K562 (cell line): ENCODE measurements around the gene JUP. TPM values are rescaled to one million over a fixed set of nuclear protein-coding genes. Genes with fewer than 3 reads are reported as not detected.

ENCODE experiments used
- CBX2 ChIP-seq: fragments of 200-600 bp; sonication (generic); IDR thresholded peaks from one replicate; pipeline ENCODE4 v1.6.1; 2012; ENCODE audit warnings: mild to moderate bottlenecking, low read length, inconsistent platforms; ENCODE audit not compliant: insufficient read depth, poor library complexity, severe bottlenecking
- CREB5 ChIP-seq: fragments of 250-450 bp; sonication (Bioruptor Pico); IDR thresholded peaks from 2 replicates; pipeline ENCODE4 v1.5.0; 2020; ENCODE audit warnings: mild to moderate bottlenecking
- HBP1 ChIP-seq: fragments of 450-650 bp; formaldehyde crosslinking; IDR thresholded peaks from 2 replicates; pipeline ENCODE4 v1.4.0; 2022; ENCODE audit warnings: missing genetic modification characterization
- NR1H2 ChIP-seq: sonication (generic); formaldehyde crosslinking; IDR thresholded peaks from 2 replicates; pipeline ENCODE4 v1.4.0; 2020; ENCODE audit warnings: mild to moderate bottlenecking, missing genetic modification reagents
- SMAD3 ChIP-seq: fragments of 450-650 bp; formaldehyde crosslinking; conservative IDR thresholded peaks from 2 replicates; pipeline ENCODE4 v1.4.0; 2020; ENCODE audit warnings: mild to moderate bottlenecking
- STAT6 ChIP-seq: sonication (generic); formaldehyde crosslinking; IDR thresholded peaks from 2 replicates; pipeline ENCODE4 v1.8.1; 2023; ENCODE audit warnings: mild to moderate bottlenecking, missing genetic modification reagents
- TFE3 ChIP-seq: fragments of 450-650 bp; formaldehyde crosslinking; IDR thresholded peaks from 2 replicates; pipeline ENCODE4 v1.4.0; 2020; ENCODE audit warnings: mild to moderate bottlenecking, mixed read lengths
- ZNF232 ChIP-seq: sonication (generic); formaldehyde crosslinking; IDR thresholded peaks from 2 replicates; pipeline ENCODE4 v1.8.0; 2022; ENCODE audit warnings: mild to moderate bottlenecking, missing genetic modification reagents
- ZNF639 ChIP-seq, 2 experiments: fragments of 200-800 bp in 1 of 2; sonication (Bioruptor generic) in 1 of 2; sonication (generic) in 1 of 2; formaldehyde crosslinking in 1 of 2; IDR thresholded peaks in 1 of 2; conservative IDR thresholded peaks in 1 of 2; 2 replicates each; pipeline versions ENCODE4 v1.5.0 to v1.6.1; 2016 to 2020; ENCODE audit warnings: missing compliant biosample characterization in 1 of 2, missing genetic modification characterization in 1 of 2, missing genetic modification reagents in 1 of 2
- polyA plus RNA-seq, 8 experiments: library from polyadenylated mRNA; depleted of rRNA in 4 of 8; stranded (reverse) in 5 of 8; unstranded in 3 of 8; fragments of >200 nt; fragmentation: Nextera tagmentation in 2 of 8; fragmentation: Illumina TruSeq in 1 of 8; extraction: Ambion mirVana in 2 of 8; extraction: Trizol in 1 of 8; gene quantifications; 2 replicates each; pipeline versions ENCODE4 v1.2.1 to v1.2.3, GENCODE V29; 2011 to 2014; ENCODE audit warnings: inconsistent platforms in 1 of 8, missing spikeins in 1 of 8
- total RNA-seq, 7 experiments: library from RNA; depleted of rRNA in 6 of 7; stranded (reverse); fragments of >200 nt in 6 of 7; fragmentation: Illumina TruSeq in 2 of 7; extraction: Trizol in 2 of 7; gene quantifications; 2 replicates each; pipeline versions ENCODE4 v1.2.1 to v1.2.3, GENCODE V29; 2011 to 2021; ENCODE audit warnings: low replicate concordance in 1 of 7

The JUP gene
- total and polyA plus RNA-seq, 9 of the 15 experiments (the other 6 are each of a cell fraction or from before 2014, with no cell fraction given): 6.4 to 177 (median 31.2) TPM

- no peak for TF ChIP-seq HBP1 (CRISPR knock-in tag)
- no peak for TF ChIP-seq TFE3
- TF ChIP-seq CBX2: no peak
- TF ChIP-seq STAT6 (CRISPR knock-in tag): no peak
- no peak for TF ChIP-seq ZNF639 (CRISPR knock-in tag; conservative IDR thresholded peaks at IDR 0.05 in 1 of 2, IDR thresholded peaks at IDR 0.05 in 1 of 2)
- no peak for TF ChIP-seq SMAD3 (CRISPR knock-in tag)
- TF ChIP-seq ZNF232 (CRISPR knock-in tag): no peak
- TF ChIP-seq CREB5 (CRISPR knock-in tag): no peak
- TF ChIP-seq NR1H2: no peak
Measured at GRCh38 chr17:41784207-41784744, 2.2 kb downstream of the JUP start (continued).
